Measurements from ENCODE around the gene MBD3L3. TPM values are rescaled to one million over a fixed set of nuclear protein-coding genes. Genes with fewer than 3 reads are reported as not detected.

MBD3L3 gene
- total RNA-seq, 1 experiment from 2014 or later = not detected

GRCh38 chr19:7098701-7099596 is 40.5 kb upstream of the MBD3L3 start:
- H3K9me3 ChIP-seq (ENCODE audit: low read length) = peaks cover 12% of the 10 kb centered on the region
- H3K27ac ChIP-seq (ENCODE audit: low read length) = peak overlapping the region; percentile 69
- H3K4me3 ChIP-seq (ENCODE audit: low read length) = peak overlapping the region; percentile 72
- H4K20me1 ChIP-seq (ENCODE audit: low read length) = no peaks in the 10 kb centered on the region
- H3K9me2 ChIP-seq (replicated peaks; ENCODE audit: low read length) = no peaks in the 10 kb centered on the region
- no peak for TF ChIP-seq EZH2 (IDR thresholded peaks at IDR 0.05; ENCODE audit: low read length, unreplicated experiment)
- TF ChIP-seq CTCF (conservative IDR thresholded peaks at IDR 0.05; ENCODE audit: low read depth, low read length) = no peak
- no peak for TF ChIP-seq EZH2phosphoT487 (IDR thresholded peaks at IDR 0.05; ENCODE audit: borderline replicate concordance, low read length)
- BruUV-seq (replicated peaks) = no TSS peak
- POLR2A ChIA-PET (ENCODE audit: unreplicated experiment) = interaction anchor here (0.5 to 1.3 kb wide), 5 partner anchors 30 to 234 kb away, joined by 4 to 16 read pairs (median 5); partner anchors contain the start of gene ZNF557
- peak overlapping the region; percentile 82 for H2AFZ ChIP-seq (ENCODE audit: low read length)
- H3F3A ChIP-seq (ENCODE audit: low read length, unreplicated experiment) = no peaks in the 10 kb centered on the region
- H3K4me2 ChIP-seq (ENCODE audit: low read length) = peak overlapping the region; percentile 81
- intact Hi-C loops (cut with micrococcal nuclease) = no loop called here
- no peaks in the 10 kb centered on the region for H3K79me2 ChIP-seq (ENCODE audit: low read length)
- DNase-seq = peak; percentile 95
- CTCF ChIA-PET = interaction anchor here (0.6 to 1.0 kb wide), 6 partner anchors 37 to 299 kb away, joined by 3 to 15 read pairs (median 5); no protein-coding TSS in a partner anchor
- peaks cover 10% of the 10 kb centered on the region; the same call in 1 of the 2 replicates for H3K4me1 ChIP-seq (ENCODE audit: insufficient read depth, low read length)
- peak overlapping the region; percentile 91 for H3K9ac ChIP-seq (ENCODE audit: low read length)
- H3K36me3 ChIP-seq (ENCODE audit: low read depth, low read length) = peaks cover 7% of the 10 kb centered on the region
- peak; percentile 90 for ATAC-seq
- H3K27me3 ChIP-seq (ENCODE audit: low read length) = no peaks in the 10 kb centered on the region

- DNase-seq = no peak
- BruUV-seq (replicated peaks) = no TSS peak
- Histone ChIP-seq H3K9me2 (replicated peaks; ENCODE audit: low read length) (no peaks in the 10 kb centered on the region), H3K36me3 (ENCODE audit: low read depth, low read length) (peaks cover 7% of the 10 kb centered on the region), H3K27ac (ENCODE audit: low read length) (no peak overlapping the region), H3K79me2 (ENCODE audit: low read length) (no peaks in the 10 kb centered on the region), H3F3A (ENCODE audit: low read length, unreplicated experiment) (no peaks in the 10 kb centered on the region), H4K20me1 (ENCODE audit: low read length) (no peaks in the 10 kb centered on the region), H3K9ac (ENCODE audit: low read length) (peak overlapping the region; percentile 91), H2AFZ (ENCODE audit: low read length) (peak overlapping the region; percentile 82), H3K9me3 (ENCODE audit: low read length) (peaks cover 16% of the 10 kb centered on the region), H3K4me1 (ENCODE audit: insufficient read depth, low read length) (peaks cover 10% of the 10 kb centered on the region; the same call in 1 of the 2 replicates), H3K27me3 (ENCODE audit: low read length) (no peaks in the 10 kb centered on the region), H3K4me3 (ENCODE audit: low read length) (peak overlapping the region; percentile 72), H3K4me2 (ENCODE audit: low read length) (peak overlapping the region; percentile 81)
- ChIA-PET POLR2A (ENCODE audit: unreplicated experiment) (no interaction called here), CTCF (no interaction called here)
- intact Hi-C loops (cut with micrococcal nuclease) = no loop called here
- TF ChIP-seq EZH2phosphoT487 (IDR thresholded peaks at IDR 0.05; ENCODE audit: borderline replicate concordance, low read length) = no peak
- TF ChIP-seq CTCF (conservative IDR thresholded peaks at IDR 0.05; ENCODE audit: low read depth, low read length) = no peak
- TF ChIP-seq EZH2 (IDR thresholded peaks at IDR 0.05; ENCODE audit: low read length, unreplicated experiment) = no peak
- ATAC-seq = no peak
These were observed 39.6 kb upstream of the MBD3L3 start for GRCh38 chr19:7098096-7098495.

GRCh38 chr19:7088999-7089398 is 30.5 kb upstream of the MBD3L3 start:
- H3K4me3 ChIP-seq (ENCODE audit: low read length) = no peak overlapping the region
- no peak overlapping the region for H3K27ac ChIP-seq (ENCODE audit: low read length)
- DNase-seq = no peak
- no peaks in the 10 kb centered on the region for H3K27me3 ChIP-seq (ENCODE audit: low read length)
- no peaks in the 10 kb centered on the region for H3K4me1 ChIP-seq (ENCODE audit: insufficient read depth, low read length)
- TF ChIP-seq CTCF (conservative IDR thresholded peaks at IDR 0.05; ENCODE audit: low read depth, low read length) = no peak
- TF ChIP-seq EZH2 (IDR thresholded peaks at IDR 0.05; ENCODE audit: low read length, unreplicated experiment) = no peak
- intact Hi-C loops (cut with micrococcal nuclease) = no loop called here
- peaks cover 31% of the 10 kb centered on the region for H3K36me3 ChIP-seq (ENCODE audit: low read depth, low read length)
- H3K9ac ChIP-seq (ENCODE audit: low read length) = no peak overlapping the region
- no peak overlapping the region for H3K4me2 ChIP-seq (ENCODE audit: low read length)
- ChIA-PET POLR2A (ENCODE audit: unreplicated experiment) (no interaction called here), CTCF (no interaction called here)
- H3K79me2 ChIP-seq (ENCODE audit: low read length) = no peaks in the 10 kb centered on the region
- H3K9me3 ChIP-seq (ENCODE audit: low read length) = peaks cover 31% of the 10 kb centered on the region
- no peaks in the 10 kb centered on the region for H4K20me1 ChIP-seq (ENCODE audit: low read length)
- no peak for ATAC-seq
- H2AFZ ChIP-seq (ENCODE audit: low read length) = no peak overlapping the region
- H3F3A ChIP-seq (ENCODE audit: low read length, unreplicated experiment) = no peaks in the 10 kb centered on the region
- no TSS peak for BruUV-seq (replicated peaks)
- no peaks in the 10 kb centered on the region for H3K9me2 ChIP-seq (replicated peaks; ENCODE audit: low read length)
